GM21786 (cell line): ENCODE results near the gene TBL1X.

Experiments used
- ATAC-seq: cut with Tn5 transposase; IDR thresholded peaks from one replicate; pipeline ENCODE4 v1.9.1; 2021; ENCODE audit not compliant: unreplicated experiment

The TBL1X gene

DNA sequence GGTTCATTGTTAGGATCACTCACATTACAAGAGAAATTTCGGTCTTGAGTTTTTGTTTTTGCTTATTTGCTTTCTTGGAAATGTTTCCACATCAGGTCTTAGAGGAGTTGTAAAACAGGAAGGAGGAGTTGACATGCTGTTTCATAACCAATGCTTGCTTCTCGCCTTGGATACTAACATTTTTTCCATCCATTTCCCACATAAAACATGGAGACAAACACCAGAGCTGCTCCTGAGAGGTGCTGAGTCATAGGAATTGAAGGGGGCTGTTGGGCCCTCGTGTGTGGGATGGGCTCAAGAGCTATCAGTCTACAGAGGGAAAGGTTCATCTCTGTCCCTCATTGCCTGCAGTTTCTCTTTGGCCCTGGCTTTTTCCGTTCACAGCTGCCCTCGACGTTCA lies 29.9 kb downstream of the TBL1X start:
- ATAC-seq: no peak

DNA sequence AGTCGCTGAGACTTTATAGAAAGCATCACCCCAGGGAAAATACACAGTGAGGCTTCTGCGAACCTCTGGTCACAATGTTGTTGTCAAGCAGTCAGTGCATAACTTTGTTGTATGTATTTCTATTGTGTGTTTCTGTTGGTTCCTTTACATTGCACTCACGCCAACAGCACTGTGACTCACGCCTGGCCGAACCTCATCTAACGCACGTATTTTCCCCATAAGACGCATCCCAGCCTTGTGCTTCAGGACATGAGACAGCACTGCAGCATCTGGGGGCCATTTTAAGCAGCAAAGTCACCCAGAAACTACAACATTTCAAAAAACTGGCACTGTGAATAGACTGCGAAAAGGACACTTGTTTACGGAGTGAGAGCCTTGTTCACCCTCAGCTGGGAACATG lies 30.6 kb downstream of the TBL1X start:
- ATAC-seq: no peak

- no peak for ATAC-seq
Observed at GRCh38 chrX:9498236-9498635, 33.4 kb downstream of the TBL1X start.

DNA sequence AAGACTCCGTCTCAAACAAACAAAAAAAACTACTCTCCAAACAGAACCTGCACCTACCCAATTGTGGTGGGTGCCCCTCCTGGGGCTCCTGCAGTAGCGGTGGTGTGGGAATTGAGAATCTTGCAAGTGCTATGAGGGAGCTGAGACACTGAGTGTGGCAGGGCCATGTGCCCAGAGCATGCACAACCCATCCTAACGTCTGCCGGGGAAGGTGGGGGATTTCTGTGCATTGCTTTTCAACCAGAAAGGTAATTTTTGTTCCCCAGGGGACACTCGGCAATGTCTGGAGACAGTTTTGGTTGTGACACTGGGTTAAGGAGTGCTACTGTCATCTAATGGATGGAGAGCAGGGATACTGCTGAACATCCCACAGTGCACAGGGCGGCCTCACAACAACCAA lies 35.7 kb downstream of the TBL1X start:
- ATAC-seq: no peak

DNA sequence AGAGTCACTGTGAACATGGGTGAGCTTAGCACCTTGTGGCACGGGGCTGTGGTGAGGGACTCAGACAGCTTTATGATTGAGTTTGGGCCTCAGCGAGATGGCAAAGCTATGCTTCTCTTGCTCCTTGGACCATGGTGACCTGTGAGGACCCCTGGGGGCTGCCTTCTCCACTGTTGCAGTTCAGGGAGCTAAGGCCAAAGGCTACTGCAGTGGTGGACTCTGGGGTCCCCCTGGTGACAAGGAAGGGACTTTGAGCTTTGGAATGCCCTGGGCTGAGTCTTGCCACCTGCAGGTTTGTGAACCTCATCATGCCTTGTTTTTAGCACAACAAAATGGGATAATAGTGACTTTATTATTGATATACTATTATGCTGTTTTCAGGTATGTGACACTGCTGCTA lies 36.5 kb downstream of the TBL1X start:
- no peak for ATAC-seq

- ATAC-seq: no peak
Observed at GRCh38 chrX:9503261-9503660, 38.4 kb downstream of the TBL1X start.

DNA sequence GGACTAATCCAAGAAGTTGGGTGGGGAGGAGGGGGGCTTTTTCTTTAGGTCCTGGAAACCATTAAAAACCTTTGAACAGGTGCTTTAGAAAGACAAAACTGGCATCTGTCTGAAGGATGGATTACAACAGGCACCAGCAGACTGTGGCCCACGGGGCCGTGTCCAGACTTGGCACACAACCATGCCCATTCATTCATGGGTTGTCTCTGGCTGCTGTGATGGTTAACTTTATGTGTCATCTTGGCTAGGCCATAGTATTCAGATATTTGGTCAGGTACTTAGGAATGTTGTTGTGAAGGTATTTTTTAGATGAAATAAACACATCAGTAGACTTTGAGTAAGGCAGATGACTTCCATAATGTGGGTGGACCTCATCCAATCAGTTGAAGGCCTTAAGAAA lies 45.5 kb downstream of the TBL1X start:
- ATAC-seq: no peak

DNA sequence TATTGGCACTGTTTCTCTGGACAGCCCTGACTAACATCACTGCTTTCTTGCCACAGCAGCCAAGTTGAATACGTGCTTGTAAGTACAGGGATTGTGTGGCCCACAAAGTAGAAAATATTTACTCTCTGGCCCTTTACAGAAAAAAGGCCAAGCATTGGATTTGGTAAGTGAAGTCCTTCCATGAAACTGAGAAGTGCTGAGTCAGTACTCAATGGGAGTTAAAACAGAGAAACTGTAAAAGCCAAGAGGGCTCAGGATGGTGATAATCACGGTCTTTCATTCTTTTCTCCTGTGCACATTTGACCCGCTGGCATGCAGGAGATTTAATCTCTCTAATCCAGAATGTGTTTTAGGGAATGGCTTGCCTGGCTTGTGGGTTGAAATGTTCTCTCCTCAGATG lies 46.1 kb downstream of the TBL1X start:
- ATAC-seq: no peak

DNA sequence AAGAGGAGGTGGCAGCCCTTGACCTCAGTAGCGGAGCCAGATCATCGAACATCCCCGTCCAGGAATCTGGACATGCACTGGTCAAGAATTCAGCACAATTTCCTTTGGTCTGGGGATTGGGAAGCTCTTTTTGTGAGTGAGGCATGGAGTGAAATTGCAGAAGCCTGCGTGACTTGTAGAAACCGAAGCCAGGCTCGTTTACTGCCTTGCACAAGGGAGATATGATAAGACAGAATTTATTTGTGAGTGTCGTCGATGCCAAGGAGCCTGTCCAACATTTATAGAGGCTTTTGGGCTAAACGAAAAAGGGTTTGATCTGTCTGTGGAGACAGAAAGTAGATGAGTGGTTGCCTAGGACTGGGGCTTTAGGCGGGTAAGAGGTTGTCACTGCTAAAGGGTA lies 50.6 kb downstream of the TBL1X start:
- no peak for ATAC-seq

- ATAC-seq: no peak
Observed at GRCh38 chrX:9515973-9516538, 51.2 kb downstream of the TBL1X start.

GRCh38 chrX:9516635-9517034 lies 51.8 kb downstream of the TBL1X start:
- ATAC-seq: no peak

DNA sequence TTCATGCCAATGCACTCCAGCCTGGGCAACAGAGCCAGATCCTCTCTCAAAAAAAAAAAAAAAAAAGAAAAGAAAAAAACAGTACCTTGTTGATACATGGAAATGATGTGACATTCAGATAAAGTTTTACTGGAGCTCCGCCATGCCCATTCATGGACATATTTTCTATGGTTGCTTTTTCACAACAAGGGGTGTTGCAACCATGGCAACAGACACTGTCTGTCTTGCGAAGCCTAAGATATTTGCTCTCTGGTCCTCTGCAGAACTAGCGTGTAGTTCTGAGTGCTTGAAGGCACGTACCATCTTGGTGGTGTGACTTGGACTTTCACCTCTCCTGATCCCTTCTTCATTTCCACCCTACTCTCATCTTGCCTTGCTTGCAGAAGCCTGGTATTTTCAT lies 53.2 kb downstream of the TBL1X start:
- ATAC-seq: no peak

- ATAC-seq: no peak
Observed at GRCh38 chrX:9518889-9519288, 54.0 kb downstream of the TBL1X start.

- ATAC-seq: no peak
Observed at GRCh38 chrX:9519546-9520216, 54.8 kb downstream of the TBL1X start.

DNA sequence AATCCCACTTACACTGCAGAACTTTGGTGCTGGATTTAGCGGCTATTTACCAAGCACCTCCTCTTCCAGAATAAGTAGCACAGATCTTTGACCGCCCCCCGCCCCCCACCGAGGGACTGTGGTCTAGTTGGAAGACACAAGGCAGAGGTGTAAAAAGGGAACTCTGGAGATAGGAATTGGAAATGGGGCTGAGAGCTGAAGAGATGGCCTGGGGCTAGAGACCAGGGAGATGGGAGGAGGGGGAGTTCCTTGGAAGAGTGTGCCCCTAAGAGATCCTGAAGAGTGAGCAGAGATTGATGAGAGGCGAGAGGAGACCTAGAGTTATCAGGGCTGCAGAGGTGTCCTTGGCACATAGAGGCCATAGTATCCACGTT lies 55.3 kb downstream of the TBL1X start:
- ATAC-seq: no peak

- ATAC-seq: no peak
Observed at GRCh38 chrX:9522378-9523155, 57.7 kb downstream of the TBL1X start.

GRCh38 chrX:9525511-9526248 lies 60.8 kb downstream of the TBL1X start:
- ATAC-seq: no peak

DNA sequence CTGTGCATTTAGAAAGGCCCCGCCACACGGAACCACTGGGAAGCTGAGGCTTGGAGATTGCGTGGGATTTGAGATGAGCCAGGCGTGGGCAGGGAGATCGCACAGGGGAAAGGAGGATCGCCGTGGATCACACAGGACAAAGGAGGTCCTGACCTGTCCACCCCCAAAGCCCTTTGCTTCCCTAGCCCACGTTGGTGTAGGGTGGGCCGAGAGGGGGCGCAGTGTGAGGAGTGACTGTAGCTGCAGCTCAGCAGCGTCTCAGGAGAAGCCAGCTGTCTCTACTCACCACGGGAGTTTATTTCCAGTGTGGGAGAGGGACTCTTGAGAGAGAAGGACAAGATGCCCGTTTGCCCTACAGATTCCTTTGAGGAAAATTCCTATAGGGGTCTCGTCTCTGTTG lies 62.1 kb downstream of the TBL1X start:
- no peak for ATAC-seq

DNA sequence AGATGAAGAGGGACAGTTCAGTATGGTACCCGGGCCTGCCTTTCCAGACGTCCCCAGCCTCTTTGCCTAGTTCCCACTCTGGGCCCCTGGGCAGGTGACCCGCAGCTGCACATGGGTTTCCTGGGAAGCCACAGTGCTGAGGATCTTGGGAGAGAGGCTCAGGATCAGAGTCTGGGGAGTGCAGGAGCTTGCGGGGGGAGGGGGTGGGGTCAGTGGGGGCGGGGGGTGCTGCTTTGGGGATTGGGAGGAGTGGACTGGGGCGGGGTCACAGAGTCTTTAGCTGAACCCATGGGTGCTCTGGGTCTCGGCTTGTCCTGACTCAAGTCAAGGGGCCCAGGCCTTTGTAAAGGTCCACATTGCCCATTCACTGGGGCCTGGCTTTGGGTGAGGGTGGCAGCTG lies 63.6 kb downstream of the TBL1X start:
- ATAC-seq: no peak

DNA sequence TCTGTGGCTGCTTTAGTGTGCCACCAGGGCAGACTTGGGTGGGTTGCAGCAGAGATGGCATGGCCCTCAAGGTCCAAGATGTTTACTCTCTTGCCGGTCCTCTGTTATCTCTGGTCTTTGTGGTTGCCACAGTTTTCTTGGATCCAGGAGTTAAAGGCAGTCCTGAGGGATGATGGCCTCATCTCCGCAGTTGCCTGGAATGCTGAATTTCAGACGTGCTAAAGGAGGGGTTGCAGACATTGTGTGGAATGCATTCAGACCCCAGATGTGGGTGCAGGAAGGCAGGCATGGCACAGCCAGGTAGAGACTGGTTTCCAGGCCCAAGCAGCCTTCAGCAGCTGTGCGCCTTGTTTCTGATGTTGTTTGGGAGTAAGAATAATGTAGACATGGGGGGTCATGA lies 64.4 kb downstream of the TBL1X start:
- no peak for ATAC-seq

DNA sequence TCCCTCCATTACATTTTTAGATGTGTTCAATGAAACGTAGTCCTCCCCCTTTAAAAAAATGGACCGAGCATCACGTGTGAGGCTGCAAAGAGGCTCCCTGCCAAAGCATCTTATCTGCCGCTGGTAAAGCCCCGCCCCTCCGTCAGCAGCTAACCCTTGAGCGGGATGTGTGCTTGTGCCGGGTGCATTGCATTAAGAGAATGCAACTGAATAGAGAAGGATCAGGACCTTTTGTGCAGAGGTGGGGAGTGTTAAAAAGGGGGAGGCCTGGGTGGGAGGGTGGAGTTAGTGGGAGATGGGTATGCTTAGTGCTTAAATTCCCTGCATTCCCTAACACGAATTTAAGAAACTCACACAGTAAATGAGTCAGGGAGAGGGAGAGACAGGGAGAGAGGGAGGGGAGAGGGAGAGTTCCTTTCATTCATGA lies 66.0 kb downstream of the TBL1X start:
- ATAC-seq: peak; percentile 66

DNA sequence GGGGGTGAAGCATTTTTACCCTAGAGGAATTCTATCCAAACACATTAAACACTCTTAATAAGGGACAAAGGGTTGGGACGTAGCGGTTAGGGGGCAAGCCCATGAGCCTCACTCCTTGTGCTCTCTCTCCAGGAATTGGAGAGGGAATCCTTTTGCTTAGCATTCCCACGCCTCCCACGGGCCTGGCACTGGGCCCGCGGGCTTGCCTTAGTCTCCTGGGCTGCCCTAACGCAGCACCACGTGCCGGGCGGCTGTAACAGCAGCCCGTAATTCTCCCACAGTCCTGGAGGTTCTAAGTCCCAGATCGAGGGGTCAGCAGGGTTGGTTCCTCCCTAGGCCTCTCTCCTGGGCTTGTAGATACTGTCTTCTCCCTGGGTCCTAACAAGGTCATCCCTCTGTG lies 67.5 kb downstream of the TBL1X start:
- no peak for ATAC-seq
